Transverse colon (tissue), 4 donors: Measurements from ENCODE around the gene UNC13B. TPM values are rescaled to one million over a fixed set of nuclear protein-coding genes. Genes with fewer than 3 reads are reported as not detected.
"Not testable (repeated sequence)": the region's sequence is repeated elsewhere in the genome, so short reads cannot be mapped to it uniquely, and the experiment has no call there.

ENCODE experiments used
- DNase-seq: peaks from one replicate; pipeline ENCODE4 v3.0.0-alpha.2; 2019
- H3K27ac ChIP-seq, 4 donors: fragments of 200-600 bp; sonication (generic); 2 replicates each; pipeline ENCODE4 v1.5.1; 2016 to 2018; ENCODE audit warnings: inconsistent platforms in 4 of 4
- H3K27me3 ChIP-seq: fragments of 200-600 bp; sonication (generic); 2 replicates; pipeline ENCODE4 v1.5.1; 2017; ENCODE audit warnings: inconsistent platforms
- H3K36me3 ChIP-seq, 4 donors: fragments of 200-600 bp; sonication (generic); 2 replicates each; pipeline ENCODE4 v1.5.1; 2017 to 2019; ENCODE audit warnings: inconsistent platforms in 4 of 4
- H3K4me1 ChIP-seq, 4 donors: fragments of 200-600 bp; sonication (generic); 2 replicates each; pipeline ENCODE4 v1.5.1; 2017 to 2020; ENCODE audit warnings: inconsistent platforms in 4 of 4
- H3K4me3 ChIP-seq, 4 donors: fragments of 200-600 bp; sonication (generic); 1 replicate in 1 of 4; 2 replicates in 3 of 4; pipeline versions ENCODE4 v1.5.1 to v1.6.1; 2017 to 2019; ENCODE audit warnings: inconsistent platforms in 4 of 4
- H3K9me3 ChIP-seq, 2 donors: fragments of 200-600 bp; sonication (generic); 2 replicates each; pipeline ENCODE4 v1.5.1; 2017 to 2019; ENCODE audit warnings: inconsistent platforms in 2 of 2
- EP300 ChIP-seq: sonication (generic); formaldehyde crosslinking; IDR thresholded peaks from one replicate; pipeline ENCODE4 v1.6.1; 2017; ENCODE audit warnings: antibody characterized with exemption, low read depth
- POLR2A ChIP-seq: fragments of 450-650 bp; IDR thresholded peaks from one replicate; pipeline ENCODE4 v1.6.1; 2016; ENCODE audit warnings: antibody characterized with exemption, mild to moderate bottlenecking, moderate library complexity
- POLR2AphosphoS5 ChIP-seq, 3 donors: sonication (generic); formaldehyde crosslinking; IDR thresholded peaks; one replicate each; pipeline ENCODE4 v1.6.1; 2016; ENCODE audit warnings: antibody characterized with exemption in 3 of 3
- WGBS, 2 donors: methylation state at CpG; one replicate each; pipeline ENCODE4 v1.1.5; 2018; ENCODE audit warnings: low coverage in 1 of 2; 5-methylcytosine and 5-hydroxymethylcytosine counted together
- in situ Hi-C, 4 donors: fragments of 200-750 bp; cut with MboI; loops; one replicate each; pipeline versions ENCODE4 v1.15.0 to v1.15.1; 2017; ENCODE audit warnings: low sequenced_read_pairs in 3 of 4, low pct_ligation_motif_present in 1 of 4, low pct_unique_long_range_greater_than_20kb in 1 of 4
- intact Hi-C: fragments of 100-400 bp; cut with DNase I; formaldehyde crosslinking; loops from one replicate; pipeline ENCODE4 v1.15.1; 2023; ENCODE audit warnings: low total_unique reads
- total RNA-seq, 4 donors: library from RNA; depleted of rRNA; stranded (reverse); fragments of >200 nt; gene quantifications; one replicate each; pipeline ENCODE4 v1.1.0, GENCODE V29; 2016
- TF ChIP-seq, protein P1 (sequence below), 5 experiments: fragments of 200-600 bp in 3 of 5; fragments of 450-650 bp in 2 of 5; sonication (generic) in 3 of 5; IDR thresholded peaks; 1 replicate in 2 of 5; 2 replicates in 3 of 5; pipeline ENCODE4 v1.5.1; 2016 to 2017; ENCODE audit warnings: antibody characterized with exemption in 5 of 5, inconsistent platforms in 3 of 5, mild to moderate bottlenecking in 2 of 5, moderate library complexity in 1 of 5

UNC13B gene
- total RNA-seq, 4 donors from 2014 or later, result 52.1 to 67.0 (median 58.9) TPM

DNA sequence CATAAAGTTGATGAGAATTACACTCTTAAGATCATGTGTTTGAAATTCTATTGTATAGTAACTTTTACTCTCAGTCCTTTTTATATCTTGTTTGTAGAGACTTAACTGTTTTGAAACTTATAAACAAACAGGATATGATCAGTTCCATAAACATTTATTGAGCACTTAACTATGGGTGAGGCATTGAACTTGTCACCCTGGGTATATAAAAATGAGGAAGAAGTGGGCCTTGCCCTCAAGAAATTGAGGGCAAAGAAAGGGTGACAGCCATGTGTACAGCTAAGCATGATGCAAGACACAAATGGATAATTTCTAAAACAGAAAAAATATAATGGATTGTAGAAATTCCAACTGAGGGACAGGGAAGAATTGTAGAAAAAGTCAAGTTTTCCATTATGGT, 15.7 kb downstream of the UNC13B start:
- no peak for DNase-seq
- TF ChIP-seq POLR2AphosphoS5 (IDR thresholded peaks at IDR 0.05), result peak in 1 of 3 donors; percentile 41
- TF ChIP-seq, protein P1, sequence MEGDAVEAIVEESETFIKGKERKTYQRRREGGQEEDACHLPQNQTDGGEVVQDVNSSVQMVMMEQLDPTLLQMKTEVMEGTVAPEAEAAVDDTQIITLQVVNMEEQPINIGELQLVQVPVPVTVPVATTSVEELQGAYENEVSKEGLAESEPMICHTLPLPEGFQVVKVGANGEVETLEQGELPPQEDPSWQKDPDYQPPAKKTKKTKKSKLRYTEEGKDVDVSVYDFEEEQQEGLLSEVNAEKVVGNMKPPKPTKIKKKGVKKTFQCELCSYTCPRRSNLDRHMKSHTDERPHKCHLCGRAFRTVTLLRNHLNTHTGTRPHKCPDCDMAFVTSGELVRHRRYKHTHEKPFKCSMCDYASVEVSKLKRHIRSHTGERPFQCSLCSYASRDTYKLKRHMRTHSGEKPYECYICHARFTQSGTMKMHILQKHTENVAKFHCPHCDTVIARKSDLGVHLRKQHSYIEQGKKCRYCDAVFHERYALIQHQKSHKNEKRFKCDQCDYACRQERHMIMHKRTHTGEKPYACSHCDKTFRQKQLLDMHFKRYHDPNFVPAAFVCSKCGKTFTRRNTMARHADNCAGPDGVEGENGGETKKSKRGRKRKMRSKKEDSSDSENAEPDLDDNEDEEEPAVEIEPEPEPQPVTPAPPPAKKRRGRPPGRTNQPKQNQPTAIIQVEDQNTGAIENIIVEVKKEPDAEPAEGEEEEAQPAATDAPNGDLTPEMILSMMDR (IDR thresholded peaks at IDR 0.05), result no peak
- peak; percentile 35 for TF ChIP-seq EP300
- TF ChIP-seq POLR2A, result no peak
- intact Hi-C loops (no loop called here), in situ Hi-C loops (no loop called here)
- H3K27me3 ChIP-seq, result no peaks in the 10 kb centered on the region
- peaks cover 0 to 4% of the 10 kb centered on the region in 2 donors for H3K9me3 ChIP-seq
- H3K36me3 ChIP-seq, result no peaks in the 10 kb centered on the region
- peak overlapping the region; percentile 42 to 83 (median 75) for H3K27ac ChIP-seq
- H3K4me3 ChIP-seq, result no peak overlapping the region
- H3K4me1 ChIP-seq, result peaks cover 7 to 42% (median 23%) of the 10 kb centered on the region in 4 donors

GRCh38 chr9:35179347-35180280, 17.8 kb downstream of the UNC13B start:
- H3K4me1 ChIP-seq, result peaks cover 7 to 36% (median 23%) of the 10 kb centered on the region in 4 donors
- H3K36me3 ChIP-seq, result no peaks in the 10 kb centered on the region
- no peak overlapping the region for H3K4me3 ChIP-seq
- no peak for DNase-seq
- TF ChIP-seq POLR2AphosphoS5 (IDR thresholded peaks at IDR 0.05), result no peak
- TF ChIP-seq POLR2A, result no peak
- TF ChIP-seq, protein P1 (IDR thresholded peaks at IDR 0.05), result no peak
- no peak for TF ChIP-seq EP300
- H3K27me3 ChIP-seq, result no peaks in the 10 kb centered on the region
- H3K27ac ChIP-seq, result peak overlapping the region in 2 of 4 donors; percentile 0 to 29
- WGBS, 2 donors, result 45 to 59% methylated on average over 1 to 4 of the region's 4 CpGs
- in situ Hi-C loops (no loop called here), intact Hi-C loops (no loop called here)
- peaks cover 0 to 4% of the 10 kb centered on the region in 2 donors for H3K9me3 ChIP-seq

GRCh38 chr9:35180801-35181200, 19.0 kb downstream of the UNC13B start:
- H3K9me3 ChIP-seq, result peaks cover 0 to 4% of the 10 kb centered on the region in 2 donors
- in situ Hi-C loops (no loop called here), intact Hi-C loops (no loop called here)
- TF ChIP-seq POLR2A (no peak), POLR2AphosphoS5 (IDR thresholded peaks at IDR 0.05) (no peak), EP300 (no peak)
- TF ChIP-seq, protein P1 (IDR thresholded peaks at IDR 0.05), result no peak
- no peak for DNase-seq
- no peak overlapping the region for H3K27ac ChIP-seq
- no peak overlapping the region for H3K4me3 ChIP-seq
- no peaks in the 10 kb centered on the region for H3K27me3 ChIP-seq
- peaks cover 7 to 36% (median 23%) of the 10 kb centered on the region in 4 donors for H3K4me1 ChIP-seq
- no peaks in the 10 kb centered on the region for H3K36me3 ChIP-seq
- WGBS, 2 donors, result 73 to 90% methylated on average over 2 of the region's 2 CpGs

GRCh38 chr9:35182401-35182800, 20.6 kb downstream of the UNC13B start:
- H3K27me3 ChIP-seq, H3K36me3 ChIP-seq, in situ Hi-C loops, H3K27ac ChIP-seq, intact Hi-C loops, H3K9me3 ChIP-seq, DNase-seq, H3K4me3 ChIP-seq: not testable (repeated sequence)
- H3K4me1 ChIP-seq, result peaks cover 7 to 29% (median 18%) of the 10 kb centered on the region in 4 donors
- WGBS, 2 donors, result 51 to 77% methylated on average over 2 to 3 of the region's 3 CpGs

DNA sequence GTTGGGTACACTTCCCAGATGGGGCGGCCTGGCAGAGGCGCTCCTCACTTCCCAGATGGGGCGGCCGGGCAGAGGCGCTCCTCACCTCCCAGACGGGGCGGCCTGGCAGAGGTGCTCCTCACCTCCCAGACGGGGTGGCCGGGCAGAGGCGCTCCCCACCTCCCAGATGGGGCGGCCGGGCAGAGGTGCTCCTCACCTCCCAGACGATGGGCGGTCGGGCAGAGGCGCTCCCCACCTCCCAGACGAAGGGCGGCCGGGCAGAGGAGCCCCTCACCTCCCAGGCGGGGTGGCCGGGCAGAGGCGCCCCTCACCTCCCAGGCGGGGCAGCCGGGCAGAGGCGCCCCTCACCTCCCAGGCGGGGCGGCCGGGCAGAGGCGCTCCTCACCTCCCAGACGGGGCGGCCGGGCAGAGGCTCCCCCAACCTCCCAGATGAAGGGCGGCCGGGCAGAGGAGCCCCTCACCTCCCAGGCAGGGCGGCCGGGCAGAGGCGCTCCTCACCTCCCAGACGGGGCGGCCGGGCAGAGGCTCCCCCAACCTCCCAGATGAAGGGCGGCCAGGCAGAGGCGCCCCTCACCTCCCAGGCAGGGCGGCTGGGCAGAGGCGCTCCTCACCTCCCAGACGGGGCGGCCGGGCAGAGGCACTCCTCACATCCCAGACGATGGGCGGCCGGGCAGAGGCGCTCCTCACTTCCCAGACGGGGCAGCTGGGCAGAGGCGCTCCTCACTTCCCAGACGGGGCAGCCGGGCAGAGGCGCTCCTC, 21.4 kb downstream of the UNC13B start:
- WGBS, 2 donors, result 94% methylated on average over 7 of the region's 56 CpGs; no CpG with 5 or more reads in 1 of the 2 donors
- H3K27me3 ChIP-seq, in situ Hi-C loops, H3K4me3 ChIP-seq, H3K36me3 ChIP-seq, H3K27ac ChIP-seq, H3K9me3 ChIP-seq, intact Hi-C loops, DNase-seq: not testable (repeated sequence)
- H3K4me1 ChIP-seq, result peaks cover 7 to 25% (median 15%) of the 10 kb centered on the region in 4 donors

DNA sequence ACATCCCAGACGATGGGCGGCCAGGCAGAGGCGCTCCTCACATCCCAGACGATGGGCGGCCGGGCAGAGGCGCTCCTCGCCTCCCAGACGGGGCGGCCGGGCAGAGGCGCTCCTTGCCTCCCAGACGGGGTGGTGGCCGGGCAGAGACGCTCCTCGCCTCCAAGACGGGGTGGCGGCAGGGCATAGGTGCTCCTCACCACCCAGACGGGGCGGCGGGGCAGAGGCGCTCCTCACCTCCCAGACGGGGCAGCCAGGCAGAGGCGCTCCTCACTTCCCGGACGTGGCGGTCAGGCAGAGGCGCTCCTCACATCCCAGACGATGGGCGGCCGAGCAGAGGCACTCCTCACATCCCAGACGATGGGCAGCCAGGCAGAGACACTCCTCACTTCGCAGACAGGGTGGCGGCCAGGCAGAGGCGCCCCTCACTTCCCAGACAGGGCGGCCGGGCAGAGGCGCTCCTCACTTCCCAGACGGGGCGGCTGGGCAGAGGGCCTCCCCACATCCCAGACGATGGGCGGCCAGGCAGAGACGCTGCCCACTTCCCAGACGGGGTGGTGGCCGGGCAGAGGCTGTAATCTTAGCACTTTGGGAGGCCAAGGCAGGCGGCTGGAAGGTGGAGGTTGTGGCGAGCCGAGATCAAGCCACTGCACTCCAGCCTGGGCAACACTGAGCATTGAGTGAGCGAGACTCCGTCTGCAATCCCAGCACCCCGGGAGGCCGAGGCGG, 22.1 kb downstream of the UNC13B start:
- H3K9me3 ChIP-seq, in situ Hi-C loops, H3K4me3 ChIP-seq, intact Hi-C loops, H3K27me3 ChIP-seq, H3K27ac ChIP-seq, DNase-seq, H3K36me3 ChIP-seq: not testable (repeated sequence)
- 90% methylated on average over 30 of the region's 53 CpGs; no CpG with 5 or more reads in 1 of the 2 donors for WGBS, 2 donors
- H3K4me1 ChIP-seq, result peaks cover 5 to 22% (median 12%) of the 10 kb centered on the region in 4 donors
